GM21447 (cell line): ENCODE data around the gene VAV1.
"Not testable (repeated sequence)": the region's sequence is repeated elsewhere in the genome, so short reads cannot be mapped to it uniquely, and the experiment has no call there.

Source experiments
- ATAC-seq: cut with Tn5 transposase; IDR thresholded peaks from one replicate; pipeline ENCODE4 v1.9.1; 2021; ENCODE audit not compliant: unreplicated experiment

Gene VAV1

GRCh38 chr19:6737873-6738786, 34.4 kb upstream of the VAV1 start:
- no peak for ATAC-seq

- no peak for ATAC-seq
Observed at GRCh38 chr19:6738787-6739389, 33.6 kb upstream of the VAV1 start.

- no peak for ATAC-seq
Observed at GRCh38 chr19:6739390-6739882, 33.1 kb upstream of the VAV1 start, which contains the start of gene TRIP10. Gene TRIP10, plus strand, starts transcription at chr19:6739680. Its CDS starts 82 bp downstream, at chr19:6739762.

- ATAC-seq = no peak
Observed at GRCh38 chr19:6739883-6740588, 32.5 kb upstream of the VAV1 start.

- no peak for ATAC-seq
Observed at GRCh38 chr19:6740589-6741343, 31.7 kb upstream of the VAV1 start.

- ATAC-seq = no peak
Observed at GRCh38 chr19:6743066-6743465, 29.4 kb upstream of the VAV1 start.

GRCh38 chr19:6743714-6744380, 28.7 kb upstream of the VAV1 start:
- ATAC-seq = no peak

GRCh38 chr19:6744381-6745301, 27.9 kb upstream of the VAV1 start:
- ATAC-seq = no peak

- ATAC-seq = no peak
Observed at GRCh38 chr19:6745965-6746364, 26.5 kb upstream of the VAV1 start.

GRCh38 chr19:6748543-6748942, 24.0 kb upstream of the VAV1 start:
- ATAC-seq = not testable (repeated sequence)

- ATAC-seq = no peak
Observed at GRCh38 chr19:6750062-6750461, 22.4 kb upstream of the VAV1 start.

- no peak for ATAC-seq
Observed at GRCh38 chr19:6751189-6751588, 21.3 kb upstream of the VAV1 start.

- no peak for ATAC-seq
Observed at GRCh38 chr19:6752256-6753177, 20.0 kb upstream of the VAV1 start.

- ATAC-seq = peak; percentile 71
Observed at GRCh38 chr19:6753178-6754031, 19.1 kb upstream of the VAV1 start.

- no peak for ATAC-seq
Observed at GRCh38 chr19:6754136-6754535, 18.4 kb upstream of the VAV1 start.

- no peak for ATAC-seq
Observed at GRCh38 chr19:6754653-6755463, 17.6 kb upstream of the VAV1 start.
